Gastrocnemius medialis (tissue), 4 donors: ENCODE measurements around the gene MATN1. TPM values are rescaled to one million over a fixed set of nuclear protein-coding genes. Genes with fewer than 3 reads are reported as not detected.
A peak's percentile ranks its signal among the peaks of the same experiment; 100 is the strongest.
"Not testable (repeated sequence)": the region's sequence is repeated elsewhere in the genome, so short reads cannot be mapped to it uniquely, and the experiment has no call there.

Experiments used
- ATAC-seq, 2 donors: fragments of 150-250 bp; one replicate each; pipeline ENCODE4 v1.9.1; 2016
- DNase-seq, 2 donors: peaks; one replicate each; pipeline ENCODE4 v3.0.0-alpha.2; 2019
- H3K27ac ChIP-seq, 4 donors: fragments of 200-600 bp; sonication (generic); 1 replicate in 1 of 4; 2 replicates in 3 of 4; pipeline ENCODE4 v1.5.1; 2016 to 2018; ENCODE audit warnings: mild to moderate bottlenecking in 2 of 4, moderate library complexity in 1 of 4
- H3K27me3 ChIP-seq, 3 donors: fragments of 200-600 bp; sonication (generic) in 2 of 3; 1 replicate in 1 of 3; 2 replicates in 2 of 3; pipeline versions ENCODE4 v1.5.1 to v1.6.0; 2016 to 2019; ENCODE audit warnings: mild to moderate bottlenecking in 1 of 3, moderate library complexity in 1 of 3
- H3K36me3 ChIP-seq, 2 donors: fragments of 200-600 bp; sonication (generic) in 1 of 2; one replicate each; pipeline ENCODE4 v1.5.1; 2017 to 2018
- H3K4me1 ChIP-seq, 2 donors: fragments of 200-600 bp; sonication (generic) in 1 of 2; one replicate each; pipeline ENCODE4 v1.5.1; 2016 to 2017; ENCODE audit warnings: mild to moderate bottlenecking in 2 of 2
- H3K4me3 ChIP-seq, 4 donors: fragments of 200-600 bp; sonication (generic) in 3 of 4; 1 replicate in 1 of 4; 2 replicates in 3 of 4; pipeline ENCODE4 v1.5.1; 2016 to 2019; ENCODE audit warnings: mild to moderate bottlenecking in 2 of 4
- H3K9me3 ChIP-seq, 3 donors: fragments of 200-600 bp; sonication (generic) in 2 of 3; 1 replicate in 1 of 3; 2 replicates in 2 of 3; pipeline ENCODE4 v1.5.1; 2016 to 2019
- POLR2A ChIP-seq, 2 donors: fragments of 450-650 bp; IDR thresholded peaks; one replicate each; pipeline ENCODE4 v1.6.1; 2017; ENCODE audit warnings: antibody characterized with exemption in 2 of 2, mild to moderate bottlenecking in 2 of 2, moderate library complexity in 2 of 2
- in situ Hi-C, 4 donors: fragments of 200-750 bp; cut with MboI; loops; one replicate each; pipeline versions ENCODE4 v1.15.0 to v1.8.0; 2017; ENCODE audit warnings: low sequenced_read_pairs in 4 of 4
- intact Hi-C: fragments of 100-400 bp; cut with DNase I; formaldehyde crosslinking; loops from one replicate; pipeline ENCODE4 v1.15.1; 2023; ENCODE audit warnings: low total_unique reads
- total RNA-seq, 4 donors: library from RNA; depleted of rRNA; stranded (reverse); fragments of >200 nt; gene quantifications; one replicate each; pipeline versions ENCODE4 v1.1.0 to v1.2.3, GENCODE V29; 2016
- TF ChIP-seq, protein P1 (sequence below), 5 experiments: fragments of 450-650 bp in 3 of 5; fragments of 200-600 bp in 2 of 5; sonication (generic) in 2 of 5; IDR thresholded peaks in 4 of 5; conservative IDR thresholded peaks in 1 of 5; 1 replicate in 4 of 5; 2 replicates in 1 of 5; pipeline ENCODE4 v1.5.1; 2016 to 2019; ENCODE audit warnings: antibody characterized with exemption in 5 of 5, mild to moderate bottlenecking in 3 of 5, moderate library complexity in 3 of 5

Gene MATN1
- total RNA-seq, 4 donors from 2014 or later: not detected

DNA sequence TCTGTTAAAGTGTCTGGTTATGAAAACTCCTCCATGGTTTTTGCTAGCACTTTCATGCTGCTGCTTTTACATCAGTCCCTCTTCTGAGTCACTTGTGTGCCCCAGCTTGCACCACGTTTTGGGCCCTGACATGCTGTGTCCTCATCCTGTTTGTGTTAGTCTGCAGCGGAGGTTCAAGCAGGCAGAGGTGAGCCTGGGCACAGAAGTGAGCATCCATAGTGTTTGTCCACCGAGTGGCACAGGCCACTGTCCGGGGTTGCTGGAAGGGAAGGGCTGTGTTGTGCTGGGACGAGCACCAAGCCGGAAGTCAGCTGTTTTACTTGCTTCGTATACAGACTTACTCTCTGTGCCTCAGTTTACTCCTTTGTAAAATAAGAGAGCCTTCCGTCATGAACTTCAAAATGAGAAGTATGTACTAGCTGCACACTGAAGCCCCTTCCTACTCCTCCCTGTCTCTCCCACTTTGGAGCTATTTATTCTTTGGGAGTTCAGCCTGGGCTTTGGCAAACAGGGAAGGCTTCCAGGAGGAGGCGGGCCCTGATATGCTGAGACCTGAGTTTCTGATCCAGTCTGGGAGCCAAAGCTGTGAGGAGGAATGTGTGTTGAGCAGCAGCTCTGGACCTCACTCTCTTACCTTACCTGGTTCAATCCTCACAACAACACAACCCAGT is 44.9 kb upstream of the MATN1 start:
- no peak overlapping the region for H3K27ac ChIP-seq
- no peaks in the 10 kb centered on the region for H3K27me3 ChIP-seq
- H3K4me1 ChIP-seq: peaks cover 8 to 11% of the 10 kb centered on the region in 2 donors
- intact Hi-C loops: no loop called here
- DNase-seq (no peak), ATAC-seq (no peak)
- in situ Hi-C loops: no loop called here
- H3K4me3 ChIP-seq: no peak overlapping the region
- no peaks in the 10 kb centered on the region for H3K36me3 ChIP-seq
- TF ChIP-seq, protein P1, sequence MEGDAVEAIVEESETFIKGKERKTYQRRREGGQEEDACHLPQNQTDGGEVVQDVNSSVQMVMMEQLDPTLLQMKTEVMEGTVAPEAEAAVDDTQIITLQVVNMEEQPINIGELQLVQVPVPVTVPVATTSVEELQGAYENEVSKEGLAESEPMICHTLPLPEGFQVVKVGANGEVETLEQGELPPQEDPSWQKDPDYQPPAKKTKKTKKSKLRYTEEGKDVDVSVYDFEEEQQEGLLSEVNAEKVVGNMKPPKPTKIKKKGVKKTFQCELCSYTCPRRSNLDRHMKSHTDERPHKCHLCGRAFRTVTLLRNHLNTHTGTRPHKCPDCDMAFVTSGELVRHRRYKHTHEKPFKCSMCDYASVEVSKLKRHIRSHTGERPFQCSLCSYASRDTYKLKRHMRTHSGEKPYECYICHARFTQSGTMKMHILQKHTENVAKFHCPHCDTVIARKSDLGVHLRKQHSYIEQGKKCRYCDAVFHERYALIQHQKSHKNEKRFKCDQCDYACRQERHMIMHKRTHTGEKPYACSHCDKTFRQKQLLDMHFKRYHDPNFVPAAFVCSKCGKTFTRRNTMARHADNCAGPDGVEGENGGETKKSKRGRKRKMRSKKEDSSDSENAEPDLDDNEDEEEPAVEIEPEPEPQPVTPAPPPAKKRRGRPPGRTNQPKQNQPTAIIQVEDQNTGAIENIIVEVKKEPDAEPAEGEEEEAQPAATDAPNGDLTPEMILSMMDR (IDR thresholded peaks at IDR 0.05 in 4 of 5, conservative IDR thresholded peaks at IDR 0.05 in 1 of 5): no peak
- TF ChIP-seq POLR2A (IDR thresholded peaks at IDR 0.05): no peak
- no peaks in the 10 kb centered on the region for H3K9me3 ChIP-seq

- in situ Hi-C loops, H3K36me3 ChIP-seq, H3K4me3 ChIP-seq, H3K27me3 ChIP-seq, H3K9me3 ChIP-seq, H3K27ac ChIP-seq, ATAC-seq, DNase-seq, intact Hi-C loops: not testable (repeated sequence)
- peaks cover 8 to 18% of the 10 kb centered on the region in 2 donors for H3K4me1 ChIP-seq
These were observed 43.6 kb upstream of the MATN1 start for GRCh38 chr1:30766948-30767347.

- TF ChIP-seq, protein P1 (IDR thresholded peaks at IDR 0.05 in 4 of 5, conservative IDR thresholded peaks at IDR 0.05 in 1 of 5): no peak
- TF ChIP-seq POLR2A (IDR thresholded peaks at IDR 0.05): no peak
- H3K27me3 ChIP-seq: no peaks in the 10 kb centered on the region
- no peaks in the 10 kb centered on the region for H3K36me3 ChIP-seq
- no peak overlapping the region for H3K4me3 ChIP-seq
- intact Hi-C loops (no loop called here), in situ Hi-C loops (no loop called here)
- no peak for DNase-seq
- H3K4me1 ChIP-seq: peaks cover 10 to 23% of the 10 kb centered on the region in 2 donors
- H3K9me3 ChIP-seq: no peaks in the 10 kb centered on the region
- ATAC-seq: no peak
- H3K27ac ChIP-seq: peak overlapping the region in 1 of 4 donors; percentile 6
These were observed 42.4 kb upstream of the MATN1 start for GRCh38 chr1:30765556-30766434.

DNA sequence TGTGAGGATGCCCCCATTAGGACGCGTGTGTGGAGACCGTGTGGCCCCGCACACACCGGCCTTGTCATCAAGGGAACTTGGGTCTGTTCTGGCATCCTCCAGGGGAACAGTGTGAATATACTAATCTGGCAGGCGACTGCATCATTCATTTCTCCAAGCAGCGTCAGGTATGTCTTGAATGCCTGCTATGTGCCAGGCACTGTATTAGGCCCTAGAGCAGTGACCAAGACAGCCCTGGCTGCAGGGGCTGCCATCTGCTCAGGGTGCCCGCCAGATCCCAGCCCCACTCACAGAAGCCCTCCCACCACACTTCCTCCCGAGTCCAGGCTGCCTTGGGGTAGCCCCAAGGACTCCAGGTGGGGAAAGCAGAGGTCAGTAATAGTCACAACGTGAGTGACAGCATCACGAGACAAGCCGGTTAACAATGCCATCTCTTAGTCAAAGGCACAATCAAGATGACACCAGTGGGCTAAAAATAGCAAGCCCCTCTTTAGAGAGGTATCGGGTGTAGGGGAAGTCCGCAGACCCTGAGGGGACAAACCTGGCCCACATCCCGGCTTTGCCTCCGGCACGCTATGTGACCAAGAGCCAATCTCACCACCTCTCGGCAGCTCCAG is 41.7 kb upstream of the MATN1 start:
- DNase-seq (no peak), ATAC-seq (peak in 1 of 2 donors; percentile 58)
- Histone ChIP-seq H3K27ac (peak overlapping the region in 2 of 4 donors; percentile 72 to 83), H3K36me3 (no peaks in the 10 kb centered on the region), H3K4me3 (no peak overlapping the region), H3K4me1 (peaks cover 10 to 24% of the 10 kb centered on the region in 2 donors), H3K9me3 (no peaks in the 10 kb centered on the region), H3K27me3 (no peaks in the 10 kb centered on the region)
- TF ChIP-seq, protein P1 (IDR thresholded peaks at IDR 0.05 in 4 of 5, conservative IDR thresholded peaks at IDR 0.05 in 1 of 5): no peak
- no peak for TF ChIP-seq POLR2A (IDR thresholded peaks at IDR 0.05)
- in situ Hi-C loops (no loop called here), intact Hi-C loops (no loop called here)

- Histone ChIP-seq H3K4me3 (no peak overlapping the region), H3K9me3 (no peaks in the 10 kb centered on the region), H3K27ac (peak overlapping the region; percentile 52 to 83 (median 68)), H3K4me1 (peaks cover 10 to 24% of the 10 kb centered on the region in 2 donors), H3K27me3 (no peaks in the 10 kb centered on the region), H3K36me3 (no peaks in the 10 kb centered on the region)
- no peak for DNase-seq
- no peak for ATAC-seq
- in situ Hi-C loops (no loop called here), intact Hi-C loops (no loop called here)
- TF ChIP-seq, protein P1 (IDR thresholded peaks at IDR 0.05 in 4 of 5, conservative IDR thresholded peaks at IDR 0.05 in 1 of 5): no peak
- no peak for TF ChIP-seq POLR2A (IDR thresholded peaks at IDR 0.05)
These were observed 41.0 kb upstream of the MATN1 start for GRCh38 chr1:30764396-30764795.
